Small intestine (tissue), 7 donors: ENCODE measurements around the gene ZBTB18. TPM values are rescaled to one million over a fixed set of nuclear protein-coding genes. Genes with fewer than 3 reads are reported as not detected.

Experiments used
- DNase-seq, 2 donors: peaks; one replicate each; pipeline versions ENCODE4 v3.0.0 to v3.0.0-alpha.2; 2013
- FAIRE-seq: peaks from 2 replicates; lab custom pipeline; 2012; peaks lifted over from hg19 to GRCh38; lab: Jason Lieb, UNC
- H3K27ac ChIP-seq, 3 donors: one replicate each; pipeline ENCODE4 v1.5.1; 2013; ENCODE audit warnings: low read length in 2 of 3, mild to moderate bottlenecking in 2 of 3, control low read depth in 1 of 3, inconsistent platforms in 1 of 3, low read depth in 1 of 3, moderate library complexity in 1 of 3
- H3K27me3 ChIP-seq, 3 donors: one replicate each; pipeline ENCODE4 v1.6.1; 2013; ENCODE audit warnings: low read length in 3 of 3, inconsistent platforms in 1 of 3; ENCODE audit not compliant: control insufficient read depth in 3 of 3, insufficient read depth in 3 of 3
- H3K36me3 ChIP-seq, 3 donors: one replicate each; pipeline ENCODE4 v1.6.1; 2013; ENCODE audit warnings: low read length in 3 of 3, inconsistent platforms in 1 of 3, low read depth in 1 of 3, mild to moderate bottlenecking in 1 of 3, moderate library complexity in 1 of 3; ENCODE audit not compliant: control insufficient read depth in 3 of 3, insufficient read depth in 2 of 3
- H3K4me1 ChIP-seq, 3 donors: one replicate each; pipeline ENCODE4 v1.6.1; 2013; ENCODE audit warnings: low read length in 2 of 3, inconsistent platforms in 1 of 3, low read depth in 1 of 3, mild to moderate bottlenecking in 1 of 3, moderate library complexity in 1 of 3; ENCODE audit not compliant: control insufficient read depth in 3 of 3, insufficient read depth in 2 of 3
- H3K4me3 ChIP-seq, 3 donors: one replicate each; pipeline ENCODE4 v1.5.1; 2013; ENCODE audit warnings: low read length in 3 of 3, control low read depth in 1 of 3, inconsistent platforms in 1 of 3, low read depth in 1 of 3, mild to moderate bottlenecking in 1 of 3, moderate library complexity in 1 of 3
- H3K9me3 ChIP-seq, 2 donors: one replicate each; pipeline ENCODE4 v1.6.1; 2013; ENCODE audit warnings: low read depth in 1 of 2, low read length in 1 of 2; ENCODE audit not compliant: control insufficient read depth in 2 of 2, insufficient read depth in 1 of 2
- WGBS, 3 donors: extraction: QIAGEN DNeasy Blood & Tissue Kit; methylation state at CpG; one replicate each; pipeline ENCODE4 v1.1.7; 2013; 5-methylcytosine and 5-hydroxymethylcytosine counted together
- polyA plus RNA-seq, 4 donors: library from polyadenylated mRNA; stranded (reverse) in 3 of 4; unstranded in 1 of 4; fragments of 200-250 nt in 3 of 4; fragments of 120-200 nt in 1 of 4; gene quantifications; one replicate each; pipeline versions ENCODE4 v1.2.1 to v1.2.3, GENCODE V29; 2013
- donor health status: healthy with polysubstance abuse.
- donor health status: control.
- donor health status: control.
- donor health status: Bipolar disorder and iron deficiency.
- donor health status: healthy.

Gene ZBTB18
- polyA plus RNA-seq, 4 donors, result 6.2 to 18.4 (median 12.7) TPM

DNA sequence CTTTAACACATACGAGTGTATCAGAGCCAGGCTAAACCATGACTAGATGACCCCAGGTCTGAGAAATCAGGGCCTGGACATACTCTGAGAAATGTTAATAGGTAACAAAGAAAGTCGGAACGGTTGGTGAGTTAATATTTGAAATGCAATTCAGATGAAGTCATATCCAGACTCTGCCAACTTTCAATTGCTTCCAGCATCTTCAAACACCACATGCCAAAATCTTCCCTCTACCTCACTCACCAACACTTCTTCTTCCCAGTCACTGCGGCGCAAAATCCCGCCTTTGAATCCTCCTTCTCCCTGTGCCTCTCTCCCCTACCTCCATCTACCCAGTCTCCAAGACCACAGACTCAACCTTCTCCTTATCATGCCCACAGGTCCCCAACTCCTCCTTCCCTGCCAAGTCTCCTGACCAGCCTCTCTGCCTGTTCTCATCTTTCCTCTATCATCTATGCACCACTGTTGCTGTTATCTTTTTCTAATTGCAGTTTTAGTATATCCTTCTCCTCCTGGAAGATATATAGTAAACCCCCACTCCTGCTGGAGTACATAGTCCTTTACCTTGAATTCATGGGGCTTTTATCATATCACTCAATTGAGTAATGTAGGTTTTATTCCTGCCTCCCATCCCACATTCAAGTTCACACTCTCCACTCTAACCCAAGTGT lies 41.3 kb downstream of the ZBTB18 start:
- DNase-seq (peak; percentile 54 to 70), FAIRE-seq (no peak)
- H3K4me1 ChIP-seq, result peaks cover 0 to 26% (median 4%) of the 10 kb centered on the region in 3 donors
- H3K36me3 ChIP-seq, result no peaks in the 10 kb centered on the region
- H3K4me3 ChIP-seq, result no peak overlapping the region
- no peaks in the 10 kb centered on the region for H3K9me3 ChIP-seq
- 20 to 48% (median 42%) methylated on average over 6 of the region's 6 CpGs for whole genome bisulfite sequencing, 3 donors
- H3K27me3 ChIP-seq, result no peaks in the 10 kb centered on the region
- peak overlapping the region in 2 of 3 donors; percentile 19 to 75 for H3K27ac ChIP-seq

DNA sequence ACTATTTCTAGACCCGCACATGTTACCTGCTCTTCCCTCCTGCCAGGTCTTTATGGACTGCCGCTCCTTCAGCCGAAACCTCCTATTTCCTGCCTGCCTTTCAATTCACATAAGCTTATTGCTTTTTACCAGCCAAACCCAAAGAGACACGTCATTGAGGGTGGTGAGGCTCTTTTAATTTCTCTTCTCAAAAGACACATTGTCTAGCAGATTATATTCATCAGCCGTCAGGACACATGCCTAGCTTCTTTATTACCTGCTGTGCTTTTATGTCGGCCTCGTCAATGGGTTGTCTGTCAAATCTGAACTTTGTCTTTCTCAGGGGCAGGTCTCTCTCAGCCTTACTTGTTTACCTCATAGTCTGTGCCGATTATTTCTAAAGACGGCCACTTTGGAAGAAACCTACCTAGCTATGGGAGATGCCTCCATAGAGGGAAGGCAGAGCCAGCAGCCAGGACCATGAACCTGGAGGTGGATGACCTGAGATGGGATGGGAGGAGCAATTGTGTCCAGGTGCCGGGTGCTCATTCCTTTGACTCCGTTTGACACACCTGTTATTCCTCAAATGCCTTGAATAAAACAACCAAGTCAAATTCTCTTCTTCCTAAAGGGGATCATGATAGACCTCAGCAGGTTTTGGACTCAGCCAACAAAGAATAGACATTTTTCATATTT lies 42.0 kb downstream of the ZBTB18 start:
- peaks cover 0 to 26% (median 4%) of the 10 kb centered on the region in 3 donors for H3K4me1 ChIP-seq

DNA sequence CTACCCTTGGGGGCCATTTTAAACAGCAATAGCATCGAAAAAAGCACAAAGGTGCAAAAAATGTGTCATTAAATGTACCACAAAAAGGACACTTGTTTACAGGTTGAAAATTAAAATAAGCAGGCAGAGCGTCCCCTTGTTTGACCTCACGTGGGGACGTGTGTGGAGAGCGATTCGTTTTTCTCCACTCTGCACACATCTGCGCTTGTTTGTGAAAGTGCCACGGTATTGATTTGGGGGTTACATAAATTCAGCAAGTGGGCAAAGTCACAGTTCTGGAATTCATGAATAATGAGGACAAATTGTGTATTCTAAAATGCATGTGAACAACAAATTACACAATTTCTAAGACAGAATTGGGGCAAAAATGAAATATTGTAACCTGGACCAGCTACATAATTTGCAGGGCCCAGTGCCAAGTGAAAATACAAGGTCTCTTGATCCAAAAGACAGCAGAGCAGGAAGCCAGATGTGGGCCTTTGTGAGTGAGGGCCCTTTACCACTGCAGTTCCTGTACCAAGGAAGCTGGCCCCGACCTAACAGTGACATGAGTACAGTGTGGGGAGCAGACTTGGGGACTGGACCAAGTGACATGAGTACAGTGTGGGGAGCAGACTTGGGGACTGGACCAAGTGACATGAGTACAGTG lies 43.9 kb downstream of the ZBTB18 start:
- Histone ChIP-seq H3K4me3 (no peak overlapping the region), H3K27ac (no peak overlapping the region), H3K4me1 (peaks cover 0 to 20% (median 2%) of the 10 kb centered on the region in 3 donors), H3K9me3 (peaks cover 0 to 9% of the 10 kb centered on the region in 2 donors), H3K36me3 (no peaks in the 10 kb centered on the region), H3K27me3 (peaks cover 0 to 2% (median 0%) of the 10 kb centered on the region in 3 donors)
- FAIRE-seq, result no peak
- DNase-seq, result no peak
- 84 to 94% (median 87%) methylated on average over 9 of the region's 9 CpGs for WGBS, 3 donors

More for the DNA sequence above, 42.0 kb downstream of the ZBTB18 start:
- Histone ChIP-seq H3K27ac (peak overlapping the region in 2 of 3 donors; percentile 19 to 75), H3K27me3 (no peaks in the 10 kb centered on the region), H3K36me3 (no peaks in the 10 kb centered on the region), H3K4me3 (no peak overlapping the region), H3K9me3 (no peaks in the 10 kb centered on the region)
- DNase-seq (peak; percentile 42 to 69), FAIRE-seq (no peak)
- WGBS, 3 donors, result 18 to 57% (median 38%) methylated on average over 11 of the region's 11 CpGs

DNA sequence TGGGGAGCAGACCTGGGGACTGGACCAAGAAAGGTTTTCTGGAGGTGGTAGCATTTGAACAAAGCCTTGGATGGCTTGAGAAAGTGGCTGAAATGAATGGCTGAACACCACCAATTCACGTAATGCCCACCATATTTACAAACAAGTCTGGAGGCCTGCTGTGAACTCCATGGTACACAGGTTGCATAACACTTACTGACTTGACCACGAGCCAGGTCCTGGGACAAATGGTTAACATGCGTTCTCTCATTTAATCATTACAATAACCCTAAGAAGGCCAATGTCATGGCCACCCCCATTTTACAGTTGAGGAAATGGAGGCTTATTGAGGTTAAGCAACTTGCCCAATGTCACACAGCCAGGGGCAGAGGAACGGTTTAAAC lies 44.4 kb downstream of the ZBTB18 start:
- H3K4me3 ChIP-seq, result no peak overlapping the region
- WGBS, 3 donors, result 83 to 94% (median 93%) methylated on average over 4 of the region's 4 CpGs
- peaks cover 0 to 19% (median 2%) of the 10 kb centered on the region in 3 donors for H3K4me1 ChIP-seq
- DNase-seq (no peak), FAIRE-seq (no peak)
- peaks cover 0 to 2% (median 0%) of the 10 kb centered on the region in 3 donors for H3K27me3 ChIP-seq
- H3K9me3 ChIP-seq, result peaks cover 0 to 9% of the 10 kb centered on the region in 2 donors
- H3K36me3 ChIP-seq, result no peaks in the 10 kb centered on the region
- no peak overlapping the region for H3K27ac ChIP-seq

DNA sequence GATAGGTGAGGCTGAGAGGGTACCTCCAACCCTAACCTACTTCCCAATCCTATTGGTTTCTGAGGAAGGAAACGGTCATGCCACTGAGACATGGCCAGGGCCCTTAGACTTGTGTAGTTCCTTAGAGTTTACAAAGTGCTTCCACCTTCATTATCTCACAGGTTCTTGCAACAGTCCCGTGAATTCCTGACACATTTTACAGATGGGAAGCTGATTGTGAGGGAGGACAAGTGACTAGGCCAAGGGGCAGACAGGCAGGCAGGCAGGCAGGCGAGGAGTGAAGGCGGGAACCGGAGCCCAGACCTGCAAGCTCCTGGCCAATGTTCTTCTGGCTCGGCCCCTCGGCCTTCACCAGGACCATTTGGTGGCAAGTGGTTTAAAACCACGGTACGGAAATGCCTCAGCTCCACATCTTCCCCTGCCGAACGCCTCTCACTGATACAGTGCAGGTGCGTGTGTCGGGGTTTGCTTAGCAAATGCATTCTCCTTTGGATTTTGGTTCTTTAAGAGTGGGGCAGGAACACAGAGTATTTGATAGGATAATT lies 45.1 kb downstream of the ZBTB18 start:
- WGBS, 3 donors, result 88 to 92% (median 90%) methylated on average over 13 of the region's 13 CpGs
- DNase-seq (no peak), FAIRE-seq (no peak)

DNA sequence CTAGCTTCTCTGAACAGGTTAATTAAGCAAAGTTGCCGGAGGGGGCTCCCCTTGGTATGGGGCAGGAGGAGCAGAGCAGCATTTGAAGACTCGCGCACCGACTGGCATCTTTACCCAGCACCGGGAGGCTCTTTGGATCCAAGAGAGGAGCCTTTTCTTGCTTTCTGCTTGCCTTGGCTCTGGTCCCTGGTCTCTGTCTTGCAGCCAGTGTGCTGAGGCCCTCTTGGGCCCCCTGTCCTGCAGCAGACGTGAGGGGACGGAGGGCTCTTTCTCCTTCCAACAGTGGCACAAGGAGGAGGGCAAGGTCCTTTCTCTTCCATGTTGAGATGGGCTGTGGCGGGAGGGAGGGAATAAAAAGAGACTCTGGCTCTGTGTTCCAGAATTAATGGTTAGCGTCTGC lies 45.6 kb downstream of the ZBTB18 start:
- WGBS, 3 donors, result 89 to 97% (median 93%) methylated on average over 9 of the region's 9 CpGs
- H3K4me3 ChIP-seq, result no peak overlapping the region
- DNase-seq, result no peak
- FAIRE-seq, result no peak
- H3K27me3 ChIP-seq, result peaks cover 0 to 2% (median 0%) of the 10 kb centered on the region in 3 donors
- H3K4me1 ChIP-seq, result peaks cover 0 to 16% (median 2%) of the 10 kb centered on the region in 3 donors
- H3K36me3 ChIP-seq, result no peaks in the 10 kb centered on the region
- H3K27ac ChIP-seq, result no peak overlapping the region
- peaks cover 0 to 9% of the 10 kb centered on the region in 2 donors for H3K9me3 ChIP-seq

More for the DNA sequence above, 45.1 kb downstream of the ZBTB18 start:
- Histone ChIP-seq H3K27ac (no peak overlapping the region), H3K4me3 (no peak overlapping the region), H3K36me3 (no peaks in the 10 kb centered on the region), H3K4me1 (peaks cover 0 to 19% (median 2%) of the 10 kb centered on the region in 3 donors), H3K9me3 (peaks cover 0 to 9% of the 10 kb centered on the region in 2 donors), H3K27me3 (peaks cover 0 to 2% (median 0%) of the 10 kb centered on the region in 3 donors)

DNA sequence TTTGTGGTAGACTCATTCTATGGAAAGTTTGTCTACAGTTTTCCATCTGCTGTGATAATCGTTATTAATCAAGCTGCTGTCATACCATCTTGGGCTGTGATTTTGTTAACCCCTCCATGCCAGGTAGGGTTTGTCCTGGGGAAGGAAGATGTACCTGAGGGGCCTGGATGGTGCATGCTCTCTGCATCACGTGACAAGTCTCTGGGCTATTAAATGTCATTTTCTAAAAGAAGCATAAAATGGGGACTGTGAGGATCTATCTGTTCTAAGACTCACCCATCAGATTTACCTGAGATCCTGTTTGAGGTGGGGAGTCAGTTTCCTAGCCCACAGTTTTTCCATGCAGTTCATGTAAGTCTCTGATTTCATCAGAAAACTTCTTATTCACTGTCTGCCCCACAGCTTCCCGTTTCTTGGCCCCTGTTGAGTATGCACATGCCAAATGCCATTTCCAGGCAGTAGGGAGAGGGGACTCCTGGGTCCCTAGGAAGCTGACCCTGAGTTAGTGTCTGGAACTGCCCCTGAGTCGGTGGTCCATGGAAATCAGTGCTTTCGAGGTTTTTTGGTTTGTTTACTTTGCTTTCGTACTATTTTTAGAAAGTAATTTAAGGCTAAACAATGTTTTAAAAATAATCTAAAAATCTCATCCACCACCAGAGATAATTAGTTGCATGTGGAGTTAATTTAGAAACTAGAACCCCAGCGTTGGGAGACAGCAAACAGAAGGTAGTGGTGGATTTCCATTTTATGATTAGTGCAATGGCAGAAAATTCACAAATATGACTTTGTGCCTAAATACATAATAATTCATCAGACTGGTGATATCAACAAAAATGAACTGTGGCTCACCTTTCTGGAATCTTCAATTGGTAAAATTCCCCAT lies 46.7 kb downstream of the ZBTB18 start:
- FAIRE-seq, result no peak
- WGBS, 3 donors, result 59 to 72% (median 71%) methylated on average over 7 of the region's 7 CpGs

More for the DNA sequence above, 46.7 kb downstream of the ZBTB18 start:
- no peak overlapping the region for H3K4me3 ChIP-seq
- H3K4me1 ChIP-seq, result peaks cover 0 to 5% (median 2%) of the 10 kb centered on the region in 3 donors
- H3K9me3 ChIP-seq, result peaks cover 0 to 9% of the 10 kb centered on the region in 2 donors
- H3K27ac ChIP-seq, result no peak overlapping the region
- DNase-seq, result no peak
- H3K36me3 ChIP-seq, result no peaks in the 10 kb centered on the region
- H3K27me3 ChIP-seq, result peaks cover 0 to 4% (median 0%) of the 10 kb centered on the region in 3 donors
